Measurements from ENCODE around the gene ASTN2.
A peak's percentile ranks its signal among the peaks of the same experiment; 100 is the strongest.

ASTN2 gene

GRCh38 chr9:116958881-116959280 lies 456.0 kb downstream of the ASTN2 start:
- H3K4me3 ChIP-seq (ENCODE audit: low read depth, low read length) = no peak overlapping the region
- no peak for DNase-seq (ENCODE audit: low read depth)

DNA sequence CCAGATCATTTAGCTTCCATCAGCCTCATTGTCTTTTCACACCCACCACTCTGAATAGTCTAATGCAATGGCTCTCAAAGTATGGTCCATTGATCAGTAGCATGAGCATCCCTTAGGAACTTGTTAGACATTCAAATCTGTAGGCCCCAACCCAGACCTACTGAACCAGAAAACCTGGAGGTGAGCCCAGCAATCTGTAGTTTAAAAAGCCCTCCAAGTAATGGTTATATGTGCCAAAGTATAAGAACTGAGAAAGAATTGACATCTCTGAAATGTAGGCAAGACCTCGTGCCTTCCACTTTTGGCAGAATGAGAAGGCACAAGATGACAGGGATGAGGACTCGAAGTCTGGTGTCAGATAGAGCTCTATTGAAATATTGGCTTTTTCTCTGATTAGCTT lies 460.1 kb downstream of the ASTN2 start:
- DNase-seq (ENCODE audit: low read depth) = no peak
- no peak overlapping the region for H3K4me3 ChIP-seq (ENCODE audit: low read depth, low read length)

GRCh38 chr9:116953271-116953670 lies 461.6 kb downstream of the ASTN2 start:
- no peak for DNase-seq (ENCODE audit: low read depth)
- no peak overlapping the region for H3K4me3 ChIP-seq (ENCODE audit: low read depth, low read length)

GRCh38 chr9:116952436-116952810 lies 462.4 kb downstream of the ASTN2 start:
- DNase-seq (ENCODE audit: low read depth) = no peak

GRCh38 chr9:116951588-116952435 lies 463.0 kb downstream of the ASTN2 start:
- H3K4me3 ChIP-seq (ENCODE audit: low read depth, low read length) = no peak overlapping the region
- peak; percentile 74 for DNase-seq (ENCODE audit: low read depth)

More at GRCh38 chr9:116952436-116952810, 462.4 kb downstream of the ASTN2 start:
- no peak overlapping the region for H3K4me3 ChIP-seq (ENCODE audit: low read depth, low read length)

- no peak overlapping the region for H3K4me3 ChIP-seq (ENCODE audit: low read depth, low read length)
- DNase-seq (ENCODE audit: low read depth) = no peak
These were observed 469.0 kb downstream of the ASTN2 start for GRCh38 chr9:116945817-116946216.

GRCh38 chr9:116944714-116945534 lies 469.9 kb downstream of the ASTN2 start:
- no peak for DNase-seq (ENCODE audit: low read depth)
- no peak overlapping the region for H3K4me3 ChIP-seq (ENCODE audit: low read depth, low read length)

DNA sequence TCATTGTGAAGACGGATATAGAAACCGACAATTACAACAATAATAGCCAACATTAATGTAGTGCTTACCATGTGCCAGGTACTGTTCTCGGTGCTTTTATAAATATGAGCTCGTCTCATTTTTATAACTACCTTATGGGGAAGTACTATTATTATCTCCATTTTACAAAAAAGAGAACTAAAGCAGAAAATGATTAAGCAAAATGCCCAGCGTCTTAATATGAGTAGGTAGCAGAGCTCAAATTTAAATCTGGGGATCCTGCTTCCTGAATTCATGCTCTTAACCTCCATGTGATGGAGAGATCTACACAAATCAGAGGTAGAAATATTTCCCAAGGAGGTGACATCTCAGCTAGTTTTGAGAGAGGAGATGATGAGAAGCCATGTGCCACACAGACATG lies 470.9 kb downstream of the ASTN2 start:
- no peak for DNase-seq (ENCODE audit: low read depth)
- H3K4me3 ChIP-seq (ENCODE audit: low read depth, low read length) = no peak overlapping the region

DNA sequence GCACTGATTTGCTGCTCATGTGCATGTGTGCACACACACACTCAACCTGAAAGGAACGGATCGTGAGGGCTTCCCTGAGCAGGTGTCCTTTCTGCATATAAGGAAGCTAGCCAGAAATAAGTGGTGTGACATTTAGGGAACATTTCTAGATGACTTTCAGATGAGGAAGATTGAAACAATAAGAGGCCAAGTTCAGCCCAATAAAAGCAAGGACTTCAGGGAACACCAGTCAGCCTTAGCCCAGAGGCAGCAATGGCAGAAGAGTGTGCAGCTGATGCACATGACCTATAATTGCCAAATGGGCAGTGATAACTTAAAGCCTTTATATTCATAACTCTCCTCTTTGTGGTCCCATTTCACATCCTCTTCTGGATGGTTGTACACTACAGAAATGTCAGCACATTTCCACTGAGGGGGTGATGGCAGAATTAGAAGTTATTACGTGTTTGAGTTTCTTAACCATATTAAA lies 472.2 kb downstream of the ASTN2 start:
- DNase-seq (ENCODE audit: low read depth) = no peak
- H3K4me3 ChIP-seq (ENCODE audit: low read depth, low read length) = no peak overlapping the region

DNA sequence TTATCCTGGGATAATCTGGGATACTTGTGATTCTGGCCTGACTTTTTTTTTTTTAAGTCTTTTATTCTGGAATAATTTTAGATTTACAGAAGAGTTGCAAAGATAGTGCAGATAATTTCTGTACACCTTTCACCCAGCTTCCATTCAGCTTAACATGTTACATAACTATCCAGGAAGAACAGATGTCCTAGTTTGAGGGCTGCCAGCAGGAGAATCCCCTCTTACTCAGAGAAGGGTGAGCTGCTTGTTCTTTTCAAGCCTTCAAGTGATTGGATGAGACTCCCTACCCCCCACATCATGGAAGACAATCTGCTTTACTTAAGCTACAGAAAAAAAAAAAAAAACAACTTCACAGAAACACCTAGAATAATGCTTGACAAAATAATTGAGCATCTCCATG lies 473.6 kb downstream of the ASTN2 start:
- no peak overlapping the region for H3K4me3 ChIP-seq (ENCODE audit: low read depth, low read length)

GRCh38 chr9:116940614-116941215 lies 474.1 kb downstream of the ASTN2 start:
- no peak for DNase-seq (ENCODE audit: low read depth)
- H3K4me3 ChIP-seq (ENCODE audit: low read depth, low read length) = no peak overlapping the region

More for the DNA sequence above, 473.6 kb downstream of the ASTN2 start:
- DNase-seq (ENCODE audit: low read depth) = no peak

DNA sequence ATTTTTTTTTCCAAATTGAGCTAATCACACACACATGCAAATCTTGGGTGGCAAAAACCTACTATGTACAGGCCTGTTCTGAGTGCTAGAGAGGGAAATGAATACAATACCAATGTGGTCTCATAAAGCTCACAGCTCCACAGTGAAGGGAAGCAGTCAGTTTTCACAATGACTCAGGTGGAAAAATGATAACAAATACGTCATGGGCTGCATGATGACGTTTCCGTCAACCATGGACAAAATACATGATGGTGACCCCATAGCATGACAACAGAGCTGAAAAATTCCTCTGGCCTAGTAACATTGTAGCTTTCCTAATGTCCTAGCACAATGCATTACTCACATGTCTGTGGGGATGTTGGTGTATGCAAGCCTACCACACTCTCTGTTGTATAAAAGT lies 475.2 kb downstream of the ASTN2 start:
- no peak for DNase-seq (ENCODE audit: low read depth)
- H3K4me3 ChIP-seq (ENCODE audit: low read depth, low read length) = no peak overlapping the region

- DNase-seq (ENCODE audit: low read depth) = no peak
- no peak overlapping the region for H3K4me3 ChIP-seq (ENCODE audit: low read depth, low read length)
These were observed 475.7 kb downstream of the ASTN2 start for GRCh38 chr9:116939161-116939560.

DNA sequence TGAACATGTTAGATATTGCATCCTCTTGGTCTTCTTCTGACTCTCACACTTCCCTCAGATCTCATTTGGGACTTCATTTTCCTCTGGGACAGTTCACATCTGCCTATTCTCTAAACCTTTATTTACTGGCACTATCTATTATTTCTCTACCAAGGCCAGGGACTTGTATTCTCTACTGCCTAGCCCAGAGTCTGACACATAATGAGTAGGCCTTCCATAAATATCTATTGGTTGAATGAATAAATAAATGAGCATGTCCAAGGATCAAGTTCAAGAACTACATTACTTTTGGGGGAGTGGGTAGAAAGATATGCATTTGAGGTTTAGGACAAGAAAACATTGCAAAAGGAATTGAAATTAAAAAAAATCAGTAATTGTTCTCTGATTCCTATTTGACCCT lies 477.5 kb downstream of the ASTN2 start:
- no peak overlapping the region for H3K4me3 ChIP-seq (ENCODE audit: low read depth, low read length)
- no peak for DNase-seq (ENCODE audit: low read depth)

DNA sequence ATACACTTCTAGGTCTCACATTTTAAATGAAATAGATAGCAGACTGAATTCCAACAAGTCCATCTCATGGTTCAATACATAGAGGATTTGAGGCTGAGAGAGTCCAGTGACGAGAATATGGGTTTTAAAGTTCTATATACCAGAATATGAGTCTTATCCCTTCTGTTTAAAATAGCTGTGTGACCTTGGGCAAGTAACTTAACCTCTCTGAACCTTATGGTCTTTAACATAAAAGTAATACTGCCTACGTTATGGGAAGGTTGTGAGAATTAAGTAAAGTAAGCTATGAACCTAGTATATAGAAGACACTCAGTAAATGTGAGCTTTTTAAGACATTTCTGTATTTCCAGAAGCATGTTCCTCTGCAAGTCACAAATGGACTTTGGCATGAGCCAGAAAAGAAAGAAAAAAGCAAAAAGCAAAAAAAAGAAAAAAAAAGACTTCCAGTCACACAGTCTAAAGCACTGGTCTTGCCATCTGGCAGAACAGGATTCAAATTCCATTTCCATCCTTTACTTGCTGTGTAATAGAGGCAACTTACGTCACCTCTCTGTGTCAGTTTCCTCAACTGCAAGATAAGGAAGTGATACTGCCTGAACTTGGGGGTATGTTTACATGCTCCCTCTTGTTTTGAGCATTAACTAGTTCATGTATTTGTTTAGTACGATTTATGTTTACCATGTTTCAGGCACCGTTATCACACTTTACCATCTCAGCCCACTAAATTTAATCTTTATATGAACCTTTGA lies 479.5 kb downstream of the ASTN2 start:
- no peak overlapping the region for H3K4me3 ChIP-seq (ENCODE audit: low read depth, low read length)
- DNase-seq (ENCODE audit: low read depth) = no peak

DNA sequence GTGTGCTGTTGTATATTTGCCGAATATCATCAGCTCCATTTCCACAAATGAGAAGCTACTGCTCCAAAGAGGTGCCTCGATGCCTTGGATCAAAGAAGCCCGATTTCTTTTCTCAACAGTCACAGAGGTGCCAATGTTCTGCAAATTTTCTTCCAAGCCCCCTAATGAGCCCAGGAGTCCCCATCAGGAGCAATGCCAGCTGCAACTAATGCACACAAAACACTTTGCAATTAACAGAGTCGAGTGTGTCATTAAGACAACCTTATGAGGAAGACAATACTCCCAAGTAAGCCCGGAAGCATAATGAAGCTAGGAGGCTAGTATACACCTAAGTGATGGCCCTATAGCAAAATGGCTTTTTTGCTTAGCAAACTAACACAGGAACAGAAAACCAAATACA lies 480.7 kb downstream of the ASTN2 start:
- no peak for DNase-seq (ENCODE audit: low read depth)
- no peak overlapping the region for H3K4me3 ChIP-seq (ENCODE audit: low read depth, low read length)

DNA sequence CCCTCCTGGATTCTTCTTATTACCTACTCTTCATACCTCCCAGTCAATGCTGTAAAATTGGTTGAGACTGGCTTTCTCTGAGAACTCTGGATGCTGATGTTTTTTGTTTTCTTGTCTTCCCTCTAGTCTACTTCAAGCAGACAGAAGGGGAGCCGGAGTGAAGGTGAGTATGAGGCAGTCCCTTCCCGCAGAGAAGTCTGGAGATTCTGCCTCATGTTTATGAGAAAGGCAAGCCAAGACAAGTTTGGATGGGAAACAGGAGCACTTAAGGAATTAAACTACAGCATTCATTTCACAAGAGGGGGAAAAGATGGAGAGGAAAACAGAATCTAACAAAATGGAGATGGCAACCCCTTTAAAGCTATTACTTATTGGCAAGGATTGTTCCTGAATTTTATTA lies 481.6 kb downstream of the ASTN2 start:
- DNase-seq (ENCODE audit: low read depth) = no peak
- H3K4me3 ChIP-seq (ENCODE audit: low read depth, low read length) = no peak overlapping the region

GRCh38 chr9:116929621-116930020 lies 485.2 kb downstream of the ASTN2 start:
- no peak overlapping the region for H3K4me3 ChIP-seq (ENCODE audit: low read depth, low read length)
- DNase-seq (ENCODE audit: low read depth) = no peak

- no peak overlapping the region for H3K4me3 ChIP-seq (ENCODE audit: low read depth, low read length)
- no peak for DNase-seq (ENCODE audit: low read depth)
These were observed 486.0 kb downstream of the ASTN2 start for GRCh38 chr9:116928884-116929283.

DNA sequence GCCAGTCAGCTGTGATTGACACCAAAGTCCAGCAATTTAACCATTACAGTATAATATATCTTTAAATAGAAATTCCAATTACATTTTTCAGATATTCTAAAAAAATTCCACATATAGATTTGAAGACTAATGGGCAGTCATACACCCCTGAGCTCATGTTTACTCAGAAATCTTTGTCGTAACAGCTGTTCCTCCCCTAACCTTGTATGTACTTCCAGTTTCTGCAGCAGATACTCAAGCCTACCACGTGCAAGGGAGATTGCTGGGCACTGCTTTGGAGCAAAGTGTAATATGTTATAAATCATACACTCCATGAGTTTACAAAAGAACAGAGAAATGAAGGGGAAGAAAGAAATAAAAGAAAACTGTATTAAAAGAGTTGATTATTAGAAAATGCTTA lies 486.6 kb downstream of the ASTN2 start:
- no peak for DNase-seq (ENCODE audit: low read depth)
- no peak overlapping the region for H3K4me3 ChIP-seq (ENCODE audit: low read depth, low read length)
